ENCODE data around the gene RTN4RL1. TPM values are rescaled to one million over a fixed set of nuclear protein-coding genes. Genes with fewer than 3 reads are reported as not detected.

RTN4RL1 gene
- total RNA-seq, 1 experiment from 2014 or later: 0.22 TPM

- H3K4me1 ChIP-seq (ENCODE audit: insufficient read depth, low read length): no peaks in the 10 kb centered on the region
- no peak overlapping the region for H4K8ac ChIP-seq (replicated peaks; ENCODE audit: insufficient read length, low read depth, low read length)
- WGBS (ENCODE audit: extremely low coverage, insufficient read length, low lambda C conversion rate): no CpG with 5 or more reads among the region's 24 CpGs
- no peak overlapping the region for H2AK5ac ChIP-seq (ENCODE audit: insufficient read length, low read length)
- Mint-ChIP-seq H3K27me3 (ENCODE audit: low read depth) (peaks cover 96% of the 10 kb centered on the region), H3K27ac (no peak overlapping the region; a peak in 1 of 7 replicates), H3K36me3 (ENCODE audit: insufficient read depth in 1 of 3, low read depth in 3 of 3) (no peaks in the 10 kb centered on the region), H3K4me3 (no peak overlapping the region), H3K4me1 (peaks cover 3 to 11% of the 10 kb centered on the region in 2 experiments; a peak in 3 of 4 replicates), H3K9me3 (no peaks in the 10 kb centered on the region; a peak in 1 of 5 replicates)
- H2BK5ac ChIP-seq (ENCODE audit: insufficient read length, low read length): no peak overlapping the region
- no peak overlapping the region for H2BK12ac ChIP-seq (ENCODE audit: insufficient read length, low read depth, low read length)
- H3K9me3 ChIP-seq (ENCODE audit: control insufficient read depth, low read depth, low read length): no peaks in the 10 kb centered on the region
- no peak for TF ChIP-seq CTCF (conservative IDR thresholded peaks at IDR 0.05)
- no peak overlapping the region for H3K14ac ChIP-seq (ENCODE audit: insufficient read depth, low read length)
- H3K56ac ChIP-seq (ENCODE audit: insufficient read length, low read depth, low read length): no peak overlapping the region
- no peak overlapping the region for H2BK120ac ChIP-seq (ENCODE audit: low read depth, low read length, poor library complexity, severe bottlenecking)
- no peak for DNase-seq
- no peak overlapping the region for H3K23ac ChIP-seq (ENCODE audit: insufficient read length, low read depth, low read length)
- H3K23me2 ChIP-seq (ENCODE audit: insufficient read length, low read depth, low read length, poor library complexity, severe bottlenecking): peaks cover 5% of the 10 kb centered on the region
- peaks cover 2% of the 10 kb centered on the region for H4K20me1 ChIP-seq (ENCODE audit: control insufficient read depth, insufficient read depth, insufficient read length)
- H3K27ac ChIP-seq (ENCODE audit: insufficient read length, low read depth, low read length): no peak overlapping the region
- no peak overlapping the region for H4K91ac ChIP-seq (ENCODE audit: insufficient read length, low read depth, low read length)
- no peak overlapping the region for H2AFZ ChIP-seq (ENCODE audit: low read length)
- H2BK15ac ChIP-seq (ENCODE audit: low read depth, low read length): no peak overlapping the region
- no peak overlapping the region for H3K9ac ChIP-seq (ENCODE audit: extremely low read depth, insufficient read length, low read length)
- no peak overlapping the region for H3T11ph ChIP-seq (ENCODE audit: low read length)
- H3K27me3 ChIP-seq (ENCODE audit: insufficient read depth, low read length): peaks cover 20% of the 10 kb centered on the region; the same call in 1 of the 2 replicates
- no peak overlapping the region for H4K5ac ChIP-seq (ENCODE audit: insufficient read length, low read depth, low read length)
- no peak overlapping the region for H3K4ac ChIP-seq (ENCODE audit: low read depth, low read length)
- H3K18ac ChIP-seq (ENCODE audit: insufficient read length, low read depth, low read length): no peak overlapping the region
- no peak overlapping the region for H3K4me2 ChIP-seq (ENCODE audit: insufficient read depth, insufficient read length, low read length)
- no peak overlapping the region for H2BK20ac ChIP-seq (ENCODE audit: low read depth, low read length, poor library complexity, severe bottlenecking)
- H3K79me1 ChIP-seq (ENCODE audit: insufficient read depth, low read depth, low read length, poor library complexity, severe bottlenecking): no peaks in the 10 kb centered on the region
- H3K79me2 ChIP-seq (ENCODE audit: insufficient read depth, low read length): no peaks in the 10 kb centered on the region
Measured at GRCh38 chr17:2018716-2019510, 6.2 kb downstream of the RTN4RL1 start.

Data from H9 (cell line).